Vagina (tissue), 2 donors: Measurements from ENCODE around the gene ZBTB2.

ENCODE experiments used
- CTCF ChIP-seq, 3 experiments: fragments of 450-650 bp in 2 of 3; fragments of 200-600 bp in 1 of 3; sonication (generic) in 1 of 3; IDR thresholded peaks; one replicate each; pipeline ENCODE4 v1.5.1; 2017 to 2019; ENCODE audit warnings: antibody characterized with exemption in 3 of 3, mild to moderate bottlenecking in 2 of 3, moderate library complexity in 2 of 3
- POLR2A ChIP-seq, 2 donors: fragments of 450-650 bp; IDR thresholded peaks; one replicate each; pipeline ENCODE4 v1.6.1; 2017; ENCODE audit warnings: antibody characterized with exemption in 2 of 2, mild to moderate bottlenecking in 2 of 2, moderate library complexity in 2 of 2
- POLR2AphosphoS5 ChIP-seq, 2 donors: sonication (generic); formaldehyde crosslinking; IDR thresholded peaks; one replicate each; pipeline ENCODE4 v1.9.0; 2017; ENCODE audit warnings: antibody characterized with exemption in 2 of 2, mild to moderate bottlenecking in 2 of 2, low read depth in 1 of 2; ENCODE audit not compliant: insufficient read depth in 1 of 2

GRCh38 chr6:151408858-151409257 lies 17.5 kb upstream of the ZBTB2 start:
- no peak for TF ChIP-seq POLR2A (IDR thresholded peaks at IDR 0.05)
- TF ChIP-seq CTCF (IDR thresholded peaks at IDR 0.05), result no peak
- no peak for TF ChIP-seq POLR2AphosphoS5 (IDR thresholded peaks at IDR 0.05; ENCODE audit: insufficient read depth in 1 of 2, low read depth in 1 of 2)
